Lower leg skin (tissue), 3 donors: Measurements from ENCODE around the gene TMEM115.

Experiments
- CTCF ChIP-seq, 3 donors: fragments of 450-650 bp; IDR thresholded peaks; one replicate each; pipeline ENCODE4 v1.5.1; 2016; ENCODE audit warnings: antibody characterized with exemption in 3 of 3, mild to moderate bottlenecking in 3 of 3, moderate library complexity in 2 of 3
- POLR2A ChIP-seq, 2 donors: fragments of 450-650 bp; IDR thresholded peaks; one replicate each; pipeline ENCODE4 v1.6.1; 2016 to 2017; ENCODE audit warnings: antibody characterized with exemption in 2 of 2, mild to moderate bottlenecking in 1 of 2, moderate library complexity in 1 of 2

DNA sequence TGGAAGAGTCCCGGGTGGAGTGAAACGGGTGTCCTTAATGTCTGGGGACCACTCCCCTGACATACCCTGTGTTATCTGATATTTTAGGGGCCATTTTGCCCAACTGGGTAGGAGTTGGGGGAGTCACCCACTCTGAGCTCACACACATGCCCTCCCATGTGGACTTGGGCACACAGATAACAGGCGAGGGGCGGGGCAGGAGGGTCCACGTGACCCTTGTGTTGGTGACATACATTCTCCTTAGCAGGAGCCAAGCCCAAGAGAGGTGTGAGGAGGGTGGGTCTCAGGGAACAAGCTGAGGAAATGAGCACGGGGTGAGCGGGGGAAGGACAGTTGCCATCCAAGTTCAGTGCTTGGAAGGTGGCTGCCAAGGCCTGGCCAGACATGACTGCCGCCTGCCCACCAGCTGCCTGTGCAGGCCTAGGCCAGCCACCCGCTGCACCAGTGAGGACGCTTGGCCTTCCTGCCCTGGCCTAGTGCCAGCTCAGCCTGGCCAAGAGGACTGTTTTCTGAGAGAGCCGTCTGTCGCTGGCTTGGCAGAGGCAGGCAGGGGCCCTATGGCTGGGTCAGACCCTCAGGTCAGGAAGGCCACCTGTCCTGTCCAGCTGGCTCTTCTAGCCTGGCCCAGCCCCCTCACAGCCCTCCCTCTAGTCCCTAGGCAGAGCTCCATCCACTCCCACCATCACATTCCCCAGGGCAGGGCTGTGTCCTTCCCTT is 31.3 kb upstream of the TMEM115 start:
- no peak for TF ChIP-seq POLR2A (IDR thresholded peaks at IDR 0.05)
- TF ChIP-seq CTCF (IDR thresholded peaks at IDR 0.05): no peak
